ENCODE results near the gene CACNA1B.

DNA sequence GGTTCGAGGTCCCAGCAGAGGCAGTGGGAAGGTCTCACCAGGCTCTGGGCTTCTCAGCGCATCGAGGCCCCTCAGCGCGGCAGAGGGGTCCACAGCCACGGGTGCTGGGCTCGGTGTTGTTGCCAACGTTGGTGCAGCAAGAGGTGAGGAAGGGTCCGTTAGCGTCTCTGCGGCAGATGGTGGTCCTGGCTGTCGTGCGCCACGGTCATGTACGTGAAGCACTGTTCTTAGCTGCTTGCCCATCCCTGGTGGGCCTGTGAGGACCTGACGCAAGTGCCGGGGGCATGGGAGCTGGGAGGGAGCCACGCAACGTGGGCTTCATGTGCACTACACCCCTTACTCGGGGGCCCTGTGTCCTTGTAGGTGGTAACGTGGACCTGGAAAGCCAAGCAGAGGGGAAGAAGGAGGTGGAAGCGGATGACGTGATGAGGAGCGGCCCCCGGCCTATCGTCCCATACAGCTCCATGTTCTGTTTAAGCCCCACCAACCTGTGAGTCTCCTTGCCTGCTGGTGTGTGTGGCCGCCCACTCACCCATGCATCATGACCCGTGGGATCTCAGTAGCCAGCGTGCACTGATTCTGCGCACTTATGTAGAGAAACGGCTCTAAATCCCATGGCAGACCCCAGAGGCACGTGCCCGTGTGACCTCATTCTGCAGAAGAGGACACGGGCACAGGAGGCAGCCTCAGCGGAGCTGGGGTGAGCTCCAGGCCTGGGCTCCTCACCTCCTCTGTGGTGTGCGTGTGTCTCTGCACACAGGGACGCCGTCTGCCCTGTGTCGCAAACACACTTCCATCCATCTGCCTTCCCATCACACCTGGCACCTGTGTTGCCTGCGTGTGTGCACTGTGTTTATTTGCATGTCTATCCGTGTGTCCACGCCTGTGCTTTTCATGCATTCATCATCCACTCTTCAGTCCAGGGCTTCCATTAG lies 166.1 kb downstream of the CACNA1B start:
- no peak for TF ChIP-seq JUND (IDR thresholded peaks at IDR 0.05)
- TF ChIP-seq YY1 (IDR thresholded peaks at IDR 0.05; ENCODE audit: low read depth), result no peak
- TF ChIP-seq, protein P1, sequence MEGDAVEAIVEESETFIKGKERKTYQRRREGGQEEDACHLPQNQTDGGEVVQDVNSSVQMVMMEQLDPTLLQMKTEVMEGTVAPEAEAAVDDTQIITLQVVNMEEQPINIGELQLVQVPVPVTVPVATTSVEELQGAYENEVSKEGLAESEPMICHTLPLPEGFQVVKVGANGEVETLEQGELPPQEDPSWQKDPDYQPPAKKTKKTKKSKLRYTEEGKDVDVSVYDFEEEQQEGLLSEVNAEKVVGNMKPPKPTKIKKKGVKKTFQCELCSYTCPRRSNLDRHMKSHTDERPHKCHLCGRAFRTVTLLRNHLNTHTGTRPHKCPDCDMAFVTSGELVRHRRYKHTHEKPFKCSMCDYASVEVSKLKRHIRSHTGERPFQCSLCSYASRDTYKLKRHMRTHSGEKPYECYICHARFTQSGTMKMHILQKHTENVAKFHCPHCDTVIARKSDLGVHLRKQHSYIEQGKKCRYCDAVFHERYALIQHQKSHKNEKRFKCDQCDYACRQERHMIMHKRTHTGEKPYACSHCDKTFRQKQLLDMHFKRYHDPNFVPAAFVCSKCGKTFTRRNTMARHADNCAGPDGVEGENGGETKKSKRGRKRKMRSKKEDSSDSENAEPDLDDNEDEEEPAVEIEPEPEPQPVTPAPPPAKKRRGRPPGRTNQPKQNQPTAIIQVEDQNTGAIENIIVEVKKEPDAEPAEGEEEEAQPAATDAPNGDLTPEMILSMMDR (IDR thresholded peaks at IDR 0.05), result no peak
- TF ChIP-seq, protein P2, sequence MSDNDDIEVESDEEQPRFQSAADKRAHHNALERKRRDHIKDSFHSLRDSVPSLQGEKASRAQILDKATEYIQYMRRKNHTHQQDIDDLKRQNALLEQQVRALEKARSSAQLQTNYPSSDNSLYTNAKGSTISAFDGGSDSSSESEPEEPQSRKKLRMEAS (IDR thresholded peaks at IDR 0.05; ENCODE audit: low read depth), result no peak

Data from SK-N-SH (cell line).